Upper lobe of right lung (tissue), 1 donor: ENCODE data around the gene SYNPR. TPM values are rescaled to one million over a fixed set of nuclear protein-coding genes. Genes with fewer than 3 reads are reported as not detected.

Source experiments
- ATAC-seq: fragments of 200-7000 bp; cut with Tn5 transposase; one replicate; pipeline ENCODE4 v1.9.1; 2020; ENCODE audit warnings: mild to moderate bottlenecking, moderate library complexity
- DNase-seq: peaks from one replicate; pipeline ENCODE4 v3.0.0-alpha.2; 2020
- H3K27ac ChIP-seq: fragments of 200-600 bp; one replicate; pipeline ENCODE4 v1.8.0; 2022
- H3K27me3 ChIP-seq: fragments of 200-600 bp; one replicate; pipeline ENCODE4 v1.8.0; 2022; ENCODE audit warnings: mild to moderate bottlenecking
- H3K36me3 ChIP-seq: fragments of 200-600 bp; one replicate; pipeline ENCODE4 v1.8.0; 2022
- H3K4me1 ChIP-seq: fragments of 200-600 bp; one replicate; pipeline ENCODE4 v1.8.0; 2022
- H3K4me3 ChIP-seq: fragments of 200-600 bp; one replicate; pipeline ENCODE4 v1.8.0; 2022; ENCODE audit warnings: mild to moderate bottlenecking
- H3K9me3 ChIP-seq: fragments of 200-600 bp; one replicate; pipeline ENCODE4 v1.8.0; 2022
- intact Hi-C: fragments of 100-400 bp; cut with DNase I; formaldehyde crosslinking; loops from one replicate; pipeline ENCODE4 v1.11.0; 2022
- total RNA-seq: library from RNA; stranded (reverse); fragmentation: NEBNext Ultra II Directional; extraction: Animal tissue kit (Norgen Biotek cat#: 25700); gene quantifications from one replicate; pipeline ENCODE4 v1.2.1, GENCODE V29; 2021
- TF ChIP-seq, protein P1 (sequence below): fragments of 200-600 bp; IDR thresholded peaks from one replicate; pipeline ENCODE4 v1.8.0; 2022; ENCODE audit warnings: antibody characterized with exemption
- donor health status: DM: no; HTN: yes; CAD: no; lungs with severe emphysema.

The SYNPR gene
- total RNA-seq, 1 donor from 2014 or later, result not detected

DNA sequence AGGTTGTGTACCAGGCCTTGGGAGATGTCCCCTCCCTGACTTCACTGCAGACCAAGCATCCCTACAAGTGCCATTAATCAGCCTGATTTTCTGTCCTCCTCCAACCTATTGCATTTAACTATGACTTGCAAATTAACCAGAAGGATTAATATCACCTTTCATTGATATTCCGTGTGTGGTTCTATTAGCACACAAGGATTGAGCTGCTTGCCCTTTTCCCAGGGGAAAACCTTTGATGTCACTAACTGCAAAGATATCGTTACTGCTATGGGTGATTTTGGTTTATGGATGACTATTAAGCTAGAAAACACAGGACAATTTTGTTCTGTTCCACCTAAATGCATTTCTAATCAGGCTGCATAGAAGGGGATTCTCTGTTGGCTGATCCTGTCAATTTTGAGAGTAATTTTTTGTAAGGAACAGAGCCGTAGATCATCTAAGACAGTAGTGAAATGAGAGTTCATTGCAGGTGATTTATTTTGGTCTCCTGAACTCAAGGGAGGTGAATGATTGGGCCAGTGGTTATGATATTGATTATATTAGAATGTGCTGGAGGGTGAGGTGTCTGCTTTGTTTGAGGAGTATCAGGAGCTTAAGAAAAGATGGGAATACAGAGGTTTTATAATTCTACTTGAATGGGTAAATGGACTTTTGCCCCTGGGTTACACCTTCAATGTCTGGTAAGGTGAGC is 196.9 kb downstream of the SYNPR start:
- H3K4me3 ChIP-seq, result no peak overlapping the region
- no peaks in the 10 kb centered on the region for H3K27me3 ChIP-seq
- no peak overlapping the region for H3K27ac ChIP-seq
- no peaks in the 10 kb centered on the region for H3K9me3 ChIP-seq
- intact Hi-C loops, result no loop called here
- TF ChIP-seq, protein P1, sequence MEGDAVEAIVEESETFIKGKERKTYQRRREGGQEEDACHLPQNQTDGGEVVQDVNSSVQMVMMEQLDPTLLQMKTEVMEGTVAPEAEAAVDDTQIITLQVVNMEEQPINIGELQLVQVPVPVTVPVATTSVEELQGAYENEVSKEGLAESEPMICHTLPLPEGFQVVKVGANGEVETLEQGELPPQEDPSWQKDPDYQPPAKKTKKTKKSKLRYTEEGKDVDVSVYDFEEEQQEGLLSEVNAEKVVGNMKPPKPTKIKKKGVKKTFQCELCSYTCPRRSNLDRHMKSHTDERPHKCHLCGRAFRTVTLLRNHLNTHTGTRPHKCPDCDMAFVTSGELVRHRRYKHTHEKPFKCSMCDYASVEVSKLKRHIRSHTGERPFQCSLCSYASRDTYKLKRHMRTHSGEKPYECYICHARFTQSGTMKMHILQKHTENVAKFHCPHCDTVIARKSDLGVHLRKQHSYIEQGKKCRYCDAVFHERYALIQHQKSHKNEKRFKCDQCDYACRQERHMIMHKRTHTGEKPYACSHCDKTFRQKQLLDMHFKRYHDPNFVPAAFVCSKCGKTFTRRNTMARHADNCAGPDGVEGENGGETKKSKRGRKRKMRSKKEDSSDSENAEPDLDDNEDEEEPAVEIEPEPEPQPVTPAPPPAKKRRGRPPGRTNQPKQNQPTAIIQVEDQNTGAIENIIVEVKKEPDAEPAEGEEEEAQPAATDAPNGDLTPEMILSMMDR, result no peak
- H3K36me3 ChIP-seq, result no peaks in the 10 kb centered on the region
- DNase-seq (no peak), ATAC-seq (no peak)
- peaks cover 3% of the 10 kb centered on the region for H3K4me1 ChIP-seq

DNA sequence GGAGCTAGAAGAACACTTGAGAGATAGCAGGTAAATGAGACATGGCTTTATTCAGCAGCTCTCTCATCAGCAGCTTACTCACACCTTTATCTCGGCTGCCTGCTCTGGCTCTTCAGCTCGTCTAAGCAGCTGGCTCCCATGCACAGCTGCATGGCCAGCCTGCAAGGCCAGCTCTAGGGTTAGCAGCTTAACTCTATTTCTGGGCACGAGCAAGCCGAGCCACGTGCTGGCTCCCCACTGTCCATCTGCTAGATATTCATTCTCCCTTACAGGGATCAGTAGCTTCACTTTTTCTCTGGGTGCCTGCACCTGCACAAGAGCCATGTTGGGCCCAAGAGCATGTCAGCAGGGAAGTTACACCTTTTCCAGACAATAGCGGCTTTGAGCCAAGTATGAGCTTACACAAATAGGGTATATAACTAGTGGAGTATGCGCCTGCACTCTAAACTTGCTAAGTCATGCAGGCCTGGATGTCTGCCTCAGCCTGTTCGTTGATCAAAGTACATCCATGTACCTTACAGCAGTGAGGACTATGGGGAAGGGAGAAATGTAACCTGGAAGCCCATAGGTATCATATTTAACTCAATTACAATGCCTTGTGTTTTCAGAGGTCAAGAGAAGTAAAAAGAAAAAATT is 199.5 kb downstream of the SYNPR start:
- Histone ChIP-seq H3K4me1 (peaks cover 3% of the 10 kb centered on the region), H3K27me3 (no peaks in the 10 kb centered on the region), H3K27ac (no peak overlapping the region), H3K36me3 (no peaks in the 10 kb centered on the region), H3K4me3 (no peak overlapping the region), H3K9me3 (no peaks in the 10 kb centered on the region)
- ATAC-seq, result no peak
- DNase-seq, result no peak
- intact Hi-C loops, result no loop called here
- TF ChIP-seq, protein P1, result no peak

DNA sequence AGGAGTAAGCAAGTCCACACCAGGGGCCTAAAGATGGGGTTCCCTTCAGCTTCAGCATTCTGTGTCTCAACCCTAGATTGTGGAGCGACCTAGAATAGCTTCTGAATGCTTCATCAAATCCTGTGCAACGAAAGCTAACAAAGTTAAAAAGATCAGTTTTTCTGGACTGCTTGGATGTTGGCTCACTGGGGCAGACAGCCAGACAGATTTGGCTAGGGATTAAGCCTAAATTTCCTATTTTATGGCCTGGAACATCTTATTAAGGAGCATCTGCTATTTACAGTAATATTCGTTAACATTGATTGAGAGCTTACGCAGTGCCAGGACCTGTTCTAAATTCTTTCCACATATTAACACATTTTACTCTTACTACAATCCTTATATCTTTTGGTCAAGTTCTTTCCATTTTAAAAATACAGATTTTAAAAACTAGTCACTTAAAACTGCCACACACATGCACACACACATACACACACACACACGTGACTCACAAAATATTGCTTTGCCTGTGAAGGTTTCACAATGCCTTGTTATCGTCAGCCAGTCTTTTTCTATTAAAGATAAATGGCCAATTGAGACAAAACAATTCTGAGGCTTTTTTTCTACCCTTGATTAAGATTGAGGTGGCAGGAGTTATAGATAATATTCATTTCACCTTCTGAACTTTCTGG is 201.0 kb downstream of the SYNPR start:
- Histone ChIP-seq H3K36me3 (no peaks in the 10 kb centered on the region), H3K4me1 (peaks cover 3% of the 10 kb centered on the region), H3K27me3 (no peaks in the 10 kb centered on the region), H3K4me3 (no peak overlapping the region), H3K9me3 (no peaks in the 10 kb centered on the region), H3K27ac (no peak overlapping the region)
- no peak for ATAC-seq
- TF ChIP-seq, protein P1, result no peak
- DNase-seq, result no peak
- intact Hi-C loops, result no loop called here

DNA sequence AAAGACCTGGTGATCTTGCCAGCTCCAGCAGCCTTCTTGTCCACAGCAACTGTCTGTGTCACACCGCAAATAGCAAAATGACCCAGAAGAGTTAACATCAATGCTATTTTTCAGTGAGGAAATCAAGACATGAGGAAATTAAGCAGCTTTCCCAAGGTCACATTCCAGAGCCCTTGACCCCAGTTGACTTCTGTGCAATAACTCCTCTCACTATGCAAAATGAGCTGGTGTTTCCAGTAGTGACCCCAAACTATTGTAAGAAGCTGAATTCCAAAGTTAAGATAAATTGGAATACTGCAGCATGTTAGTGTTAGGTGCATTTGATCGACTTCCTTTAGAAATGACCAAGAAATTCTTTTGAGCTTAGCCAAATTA is 201.5 kb downstream of the SYNPR start:
- TF ChIP-seq, protein P1, result no peak
- no peaks in the 10 kb centered on the region for H3K27me3 ChIP-seq
- intact Hi-C loops, result no loop called here
- DNase-seq (no peak), ATAC-seq (peak; percentile 17)
- no peak overlapping the region for H3K27ac ChIP-seq
- H3K9me3 ChIP-seq, result no peaks in the 10 kb centered on the region
- H3K36me3 ChIP-seq, result no peaks in the 10 kb centered on the region
- no peak overlapping the region for H3K4me3 ChIP-seq
- H3K4me1 ChIP-seq, result peaks cover 3% of the 10 kb centered on the region

DNA sequence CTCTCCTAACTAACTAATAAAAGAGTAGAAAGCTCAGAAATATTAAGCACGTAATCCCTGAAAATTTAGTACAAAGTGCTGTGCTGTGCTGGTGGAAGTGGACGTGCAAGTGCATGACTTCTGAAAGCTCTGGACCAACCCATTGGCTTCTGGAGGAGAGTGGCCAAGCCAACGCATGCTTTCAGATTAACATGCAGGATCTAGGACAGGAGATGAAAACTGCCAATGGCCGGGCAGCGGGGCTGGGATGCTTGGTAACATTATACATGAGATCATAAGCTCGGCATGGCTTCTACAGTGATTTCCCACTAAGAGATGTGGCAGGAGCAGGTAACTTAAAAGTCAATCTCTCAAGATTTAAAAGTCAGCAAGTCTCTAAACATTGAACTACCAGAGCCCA is 203.5 kb downstream of the SYNPR start:
- no peaks in the 10 kb centered on the region for H3K9me3 ChIP-seq
- H3K4me1 ChIP-seq, result peaks cover 3% of the 10 kb centered on the region
- no peaks in the 10 kb centered on the region for H3K27me3 ChIP-seq
- intact Hi-C loops, result no loop called here
- TF ChIP-seq, protein P1, result no peak
- DNase-seq, result no peak
- no peak overlapping the region for H3K4me3 ChIP-seq
- no peak overlapping the region for H3K27ac ChIP-seq
- ATAC-seq, result no peak
- no peaks in the 10 kb centered on the region for H3K36me3 ChIP-seq
